GM21526 (cell line): Measurements from ENCODE around the gene TFPI.

Source experiments
- ATAC-seq: cut with Tn5 transposase; IDR thresholded peaks from one replicate; pipeline ENCODE4 v1.9.1; 2021; ENCODE audit warnings: moderate library complexity; ENCODE audit not compliant: unreplicated experiment, low FRiP score

TFPI gene

GRCh38 chr2:187475499-187476248 lies 78.6 kb downstream of the TFPI start:
- no peak for ATAC-seq

- no peak for ATAC-seq
Measured at GRCh38 chr2:187470698-187471097, 83.5 kb downstream of the TFPI start.

- ATAC-seq: no peak
Measured at GRCh38 chr2:187469538-187469937, 84.7 kb downstream of the TFPI start.

GRCh38 chr2:187468262-187468661 lies 86.0 kb downstream of the TFPI start:
- ATAC-seq: no peak

- ATAC-seq: no peak
Measured at GRCh38 chr2:187466129-187466792, 88.0 kb downstream of the TFPI start.

- ATAC-seq: no peak
Measured at GRCh38 chr2:187462839-187463238, 91.4 kb downstream of the TFPI start.

- ATAC-seq: no peak
Measured at GRCh38 chr2:187461294-187462261, 92.7 kb downstream of the TFPI start.

- ATAC-seq: no peak
Measured at GRCh38 chr2:187459256-187459655, 95.0 kb downstream of the TFPI start.

- no peak for ATAC-seq
Measured at GRCh38 chr2:187453078-187453641, 101.1 kb downstream of the TFPI start.

- ATAC-seq: no peak
Measured at GRCh38 chr2:187451510-187451909, 102.7 kb downstream of the TFPI start.

- ATAC-seq: no peak
Measured at GRCh38 chr2:187447336-187447735, 106.9 kb downstream of the TFPI start.

GRCh38 chr2:187446711-187447110 lies 107.5 kb downstream of the TFPI start:
- no peak for ATAC-seq

- ATAC-seq: no peak
Measured at GRCh38 chr2:187445051-187445450, 109.2 kb downstream of the TFPI start.

GRCh38 chr2:187442778-187443177 lies 111.5 kb downstream of the TFPI start:
- ATAC-seq: no peak

- ATAC-seq: no peak
Measured at GRCh38 chr2:187442378-187442777, 111.9 kb downstream of the TFPI start.

- ATAC-seq: no peak
Measured at GRCh38 chr2:187440101-187440675, 114.0 kb downstream of the TFPI start.

GRCh38 chr2:187438455-187438854 lies 115.8 kb downstream of the TFPI start:
- no peak for ATAC-seq

GRCh38 chr2:187435756-187436155 lies 118.5 kb downstream of the TFPI start:
- ATAC-seq: no peak

- ATAC-seq: no peak
Measured at GRCh38 chr2:187435078-187435477, 119.2 kb downstream of the TFPI start.

- ATAC-seq: no peak
Measured at GRCh38 chr2:187434342-187434785, 119.9 kb downstream of the TFPI start.
